GM23338 (cell line): Measurements from ENCODE around the gene CLCN4. TPM values are rescaled to one million over a fixed set of nuclear protein-coding genes. Genes with fewer than 3 reads are reported as not detected.

ENCODE experiments used
- ATAC-seq: fragments of 200-7000 bp; cut with Tn5 transposase; 3 replicates; pipeline ENCODE4 v1.9.1; 2020
- DNase-seq: peaks from one replicate; pipeline ENCODE4 v3.0.0-alpha.2; 2015; ENCODE audit warnings: low spot score
- H2AFZ ChIP-seq: fragments of 200-600 bp; sonication (generic); 2 replicates; pipeline ENCODE4 v1.8.0; 2016; ENCODE audit warnings: antibody characterized with exemption, mild to moderate bottlenecking, moderate library complexity
- H3F3A ChIP-seq: fragments of 200-600 bp; sonication (generic); replicated peaks from 2 replicates; pipeline ENCODE4 v1.8.0; 2017; ENCODE audit warnings: antibody characterized with exemption, mixed run types, low read depth
- H3K27ac ChIP-seq: fragments of 200-600 bp; sonication (generic); 2 replicates; pipeline ENCODE4 v1.6.1; 2016; ENCODE audit warnings: low read depth
- H3K27me3 ChIP-seq: fragments of 200-600 bp; sonication (generic); 2 replicates; pipeline ENCODE4 v1.8.0; 2016; ENCODE audit warnings: mild to moderate bottlenecking, mixed run types, moderate library complexity; ENCODE audit not compliant: insufficient read depth
- H3K36me3 ChIP-seq: fragments of 200-600 bp; sonication (generic); 2 replicates; pipeline ENCODE4 v1.8.0; 2016; ENCODE audit warnings: mild to moderate bottlenecking; ENCODE audit not compliant: insufficient read depth
- H3K4me1 ChIP-seq: fragments of 200-600 bp; sonication (generic); 2 replicates; pipeline ENCODE4 v1.8.0; 2016; ENCODE audit warnings: mild to moderate bottlenecking, moderate library complexity; ENCODE audit not compliant: insufficient read depth
- H3K4me2 ChIP-seq: fragments of 200-600 bp; sonication (generic); 2 replicates; pipeline ENCODE4 v1.7.1; 2017; ENCODE audit warnings: mixed run types
- H3K4me3 ChIP-seq: fragments of 200-600 bp; sonication (generic); 2 replicates; pipeline ENCODE4 v1.6.1; 2016; ENCODE audit warnings: mixed run types
- H3K79me2 ChIP-seq: fragments of 200-600 bp; sonication (generic); replicated peaks from 2 replicates; pipeline ENCODE4 v1.8.0; 2017; ENCODE audit warnings: mild to moderate bottlenecking; ENCODE audit not compliant: insufficient read depth
- H3K9me2 ChIP-seq: fragments of 200-600 bp; sonication (generic); 2 replicates; pipeline ENCODE4 v1.8.0; 2017; ENCODE audit not compliant: insufficient read depth
- H4K20me1 ChIP-seq: fragments of 200-600 bp; sonication (generic); replicated peaks from 2 replicates; pipeline ENCODE4 v1.8.0; 2017; ENCODE audit warnings: mild to moderate bottlenecking; ENCODE audit not compliant: insufficient read depth
- H3K27ac Mint-ChIP-seq: 2 replicates; pipeline ENCODE4 v1.8.0; 2020; ENCODE audit warnings: inconsistent platforms, mild to moderate bottlenecking, moderate library complexity, mixed read lengths
- H3K27me3 Mint-ChIP-seq: 3 replicates; pipeline ENCODE4 v1.8.0; 2022; ENCODE audit warnings: low read depth, mild to moderate bottlenecking, moderate library complexity, mixed read lengths, inconsistent platforms; ENCODE audit not compliant: insufficient read depth, poor library complexity
- H3K36me3 Mint-ChIP-seq: 3 replicates; pipeline ENCODE4 v1.8.0; 2021; ENCODE audit warnings: low read depth, mild to moderate bottlenecking, inconsistent platforms, moderate library complexity, mixed read lengths
- H3K4me1 Mint-ChIP-seq: 3 replicates; pipeline ENCODE4 v1.8.0; 2020; ENCODE audit warnings: mild to moderate bottlenecking, inconsistent platforms, mixed read lengths
- H3K4me3 Mint-ChIP-seq: 3 replicates; pipeline ENCODE4 v1.8.0; 2021; ENCODE audit warnings: moderate library complexity, mild to moderate bottlenecking, inconsistent platforms, mixed read lengths
- H3K9me3 Mint-ChIP-seq: 3 replicates; pipeline ENCODE4 v1.8.0; 2020; ENCODE audit warnings: moderate library complexity, mild to moderate bottlenecking, inconsistent platforms, mixed read lengths
- EZH2 ChIP-seq: fragments of 200-600 bp; sonication (generic); IDR thresholded peaks from one replicate; pipeline ENCODE4 v1.8.0; 2017; ENCODE audit warnings: antibody characterized with exemption, mild to moderate bottlenecking, low read depth; ENCODE audit not compliant: unreplicated experiment
- JUNB ChIP-seq: IDR thresholded peaks from one replicate; pipeline ENCODE4 v1.6.1; 2016; ENCODE audit warnings: antibody characterized with exemption; ENCODE audit not compliant: unreplicated experiment
- STAT1 ChIP-seq: IDR thresholded peaks from one replicate; pipeline ENCODE4 v1.6.1; 2016; ENCODE audit warnings: antibody characterized with exemption; ENCODE audit not compliant: unreplicated experiment
- ZNF114 ChIP-seq: fragments of 250-450 bp; sonication (Bioruptor Pico); IDR thresholded peaks from 2 replicates; pipeline ENCODE4 v1.5.0; 2020; ENCODE audit warnings: mild to moderate bottlenecking, moderate library complexity
- ZNF331 ChIP-seq: fragments of 250-450 bp; sonication (Bioruptor Pico); IDR thresholded peaks from 2 replicates; pipeline ENCODE4 v1.5.0; 2020; ENCODE audit warnings: low read depth, mild to moderate bottlenecking, moderate library complexity
- ZNF462 ChIP-seq: fragments of 250-450 bp; sonication (Bioruptor Pico); IDR thresholded peaks from 2 replicates; pipeline ENCODE4 v1.5.0; 2020; ENCODE audit warnings: mild to moderate bottlenecking, moderate library complexity
- polyA plus RNA-seq: library from polyadenylated mRNA; unstranded; fragments of >200 nt; fragmentation: Nextera tagmentation; extraction: Ambion mirVana; gene quantifications from 2 replicates; pipeline ENCODE4 v1.2.1, GENCODE V29; 2016
- total RNA-seq: library from RNA; depleted of rRNA; stranded (reverse); fragments of >200 nt; shearing (Covaris generic); gene quantifications from 2 replicates; pipeline ENCODE4 v1.2.3, GENCODE V29; 2014

Gene CLCN4
- total and polyA plus RNA-seq, 2 experiments from 2014 or later, result 1.2 to 4.9 TPM

- Histone ChIP-seq H3K4me3 (no peak overlapping the region), H3K79me2 (no peaks in the 10 kb centered on the region), H3K9me2 (no peaks in the 10 kb centered on the region), H3K36me3 (no peaks in the 10 kb centered on the region), H3F3A (no peaks in the 10 kb centered on the region), H4K20me1 (no peaks in the 10 kb centered on the region), H3K27ac (no peak overlapping the region), H3K4me2 (no peak overlapping the region), H3K4me1 (no peaks in the 10 kb centered on the region), H3K27me3 (no peaks in the 10 kb centered on the region), H2AFZ (no peak overlapping the region)
- DNase-seq, result no peak
- H3K27me3 Mint-ChIP-seq, result no peaks in the 10 kb centered on the region
- H3K4me1 Mint-ChIP-seq, result peaks cover 13% of the 10 kb centered on the region
- no peak overlapping the region for H3K4me3 Mint-ChIP-seq
- no peak for TF ChIP-seq EZH2
- no peak for TF ChIP-seq ZNF331 (CRISPR knock-in tag)
- TF ChIP-seq JUNB, result no peak
- TF ChIP-seq ZNF114 (CRISPR knock-in tag), result no peak
- H3K27ac Mint-ChIP-seq, result no peak overlapping the region
- H3K36me3 Mint-ChIP-seq, result peaks cover 13% of the 10 kb centered on the region
- no peaks in the 10 kb centered on the region; the same call in 2 of the 3 replicates for H3K9me3 Mint-ChIP-seq
- ATAC-seq, result no peak
These were observed 36.8 kb downstream of the CLCN4 start for GRCh38 chrX:10193587-10193986.

DNA sequence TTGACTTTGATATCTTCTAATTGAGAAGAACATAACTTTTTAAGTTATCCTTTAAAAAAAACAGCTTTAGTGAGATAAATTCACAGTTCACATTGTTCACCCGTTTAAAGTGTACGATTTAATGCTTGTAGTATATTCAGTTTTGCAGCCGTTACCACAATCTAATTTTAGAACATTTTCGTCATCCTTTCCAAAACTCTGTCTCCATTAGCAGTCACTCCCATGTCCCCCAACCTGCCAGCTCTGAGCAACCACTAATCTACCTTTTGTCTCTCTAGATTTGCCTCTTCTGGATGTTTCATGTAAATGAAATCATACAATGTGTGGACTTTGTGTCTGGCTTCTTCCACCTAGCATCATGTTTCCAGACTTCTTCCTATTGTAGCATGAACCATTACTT, 38.6 kb downstream of the CLCN4 start:
- DNase-seq, result no peak
- no peak overlapping the region for H3K4me3 ChIP-seq
- Mint-ChIP-seq H3K9me3 (no peaks in the 10 kb centered on the region; the same call in 2 of the 3 replicates), H3K4me3 (no peak overlapping the region), H3K27me3 (no peaks in the 10 kb centered on the region), H3K4me1 (no peaks in the 10 kb centered on the region), H3K36me3 (peaks cover 13% of the 10 kb centered on the region), H3K27ac (no peak overlapping the region)
- H3K79me2 ChIP-seq, result no peaks in the 10 kb centered on the region
- H3K27me3 ChIP-seq, result no peaks in the 10 kb centered on the region
- H4K20me1 ChIP-seq, result no peaks in the 10 kb centered on the region
- H3K36me3 ChIP-seq, result no peaks in the 10 kb centered on the region
- H3K4me2 ChIP-seq, result no peak overlapping the region
- no peaks in the 10 kb centered on the region for H3K4me1 ChIP-seq
- ATAC-seq, result no peak
- H3K9me2 ChIP-seq, result no peaks in the 10 kb centered on the region
- no peak overlapping the region for H2AFZ ChIP-seq
- H3F3A ChIP-seq, result no peaks in the 10 kb centered on the region
- TF ChIP-seq ZNF462 (CRISPR knock-in tag) (no peak), STAT1 (no peak), EZH2 (no peak)
- H3K27ac ChIP-seq, result no peak overlapping the region
